Caco-2 (cell line): ENCODE results near the gene DNM1L. TPM values are rescaled to one million over a fixed set of nuclear protein-coding genes. Genes with fewer than 3 reads are reported as not detected.

Experiments
- Bru-seq: library from RNA; stranded (reverse); fragments of 400-500 nt; gene quantifications from one replicate; lab custom pipeline; 2021; lab: Mats Ljungman, UMichigan
- BruChase-seq, 2 experiments: library from RNA; stranded (reverse); fragments of 400-500 nt; gene quantifications; one replicate each; lab custom pipeline; 2021; lab: Mats Ljungman, UMichigan
- BruUV-seq: library from RNA; stranded (reverse); fragments of 400-500 nt; replicated peaks from 2 replicates; lab custom pipeline; 2021; lab: Mats Ljungman, UMichigan
- CTCF ChIA-PET: fragments of 300-600 bp; sonication (Branson Sonifier 250); formaldehyde crosslinking; loops from one replicate; lab custom pipeline; 2022; ENCODE audit warnings: antibody characterized with exemption; lab: Charles Lee
- POLR2A ChIA-PET: fragments of 300-600 bp; sonication (Branson Sonifier 250); formaldehyde crosslinking; loops from one replicate; lab custom pipeline; 2022; ENCODE audit warnings: antibody characterized with exemption; lab: Charles Lee
- DNase-seq, 2 experiments: peaks; one replicate each; pipeline versions ENCODE4 v3.0.0 to v3.0.0-alpha.2; 2020 to 2022
- H3K27me3 ChIP-seq: replicated peaks from 2 replicates; pipeline ENCODE4 v1.6.0; 2011; ENCODE audit warnings: low read length; ENCODE audit not compliant: control insufficient read depth, insufficient read depth
- H3K36me3 ChIP-seq: 2 replicates; pipeline ENCODE4 v1.5.1; 2011; ENCODE audit warnings: low read length; ENCODE audit not compliant: control insufficient read depth, insufficient read depth
- H3K4me1 ChIP-seq: fragments of 250-450 bp; sonication (Bioruptor Pico); 2 replicates; pipeline ENCODE4 v1.5.1; 2020; ENCODE audit warnings: mild to moderate bottlenecking
- H3K4me3 ChIP-seq: 2 replicates; pipeline ENCODE4 v1.5.1; 2011; ENCODE audit warnings: low read depth, mild to moderate bottlenecking, control low read depth, low read length
- H3K9me3 ChIP-seq: fragments of 250-450 bp; sonication (Bioruptor Pico); 2 replicates; pipeline ENCODE4 v1.5.1; 2020; ENCODE audit warnings: mild to moderate bottlenecking, moderate library complexity
- H3K27ac Mint-ChIP-seq: one replicate; pipeline ENCODE4 v1.8.0; 2022; ENCODE audit warnings: mixed read lengths; ENCODE audit not compliant: unreplicated experiment
- H3K27me3 Mint-ChIP-seq: one replicate; pipeline ENCODE4 v1.8.0; 2022; ENCODE audit warnings: mixed read lengths; ENCODE audit not compliant: insufficient read depth, unreplicated experiment
- H3K36me3 Mint-ChIP-seq: one replicate; pipeline ENCODE4 v1.8.0; 2022; ENCODE audit warnings: mild to moderate bottlenecking, mixed read lengths; ENCODE audit not compliant: insufficient read depth, unreplicated experiment
- H3K4me1 Mint-ChIP-seq: one replicate; pipeline ENCODE4 v1.8.0; 2022; ENCODE audit warnings: low read depth, mixed read lengths; ENCODE audit not compliant: unreplicated experiment
- H3K4me3 Mint-ChIP-seq: one replicate; pipeline ENCODE4 v1.8.0; 2022; ENCODE audit warnings: mild to moderate bottlenecking, moderate library complexity, mixed read lengths; ENCODE audit not compliant: unreplicated experiment
- H3K9me3 Mint-ChIP-seq: one replicate; pipeline ENCODE4 v1.8.0; 2022; ENCODE audit warnings: mixed read lengths; ENCODE audit not compliant: unreplicated experiment
- intact Hi-C: fragments of 100-400 bp; cut with micrococcal nuclease; formaldehyde crosslinking; loops from one replicate; pipeline ENCODE4 v1.10.0; 2022; ENCODE audit not compliant: unreplicated experiment
- long read RNA-seq: library from polyadenylated mRNA; stranded (forward); transcript quantifications from one replicate; pipeline ENCODE4 v2.0.0, GENCODE V29; 2022
- total RNA-seq: library from RNA; stranded (reverse); gene quantifications from 2 replicates; pipeline ENCODE4 v1.2.3, GENCODE V29; 2022
- TF ChIP-seq, protein P1 (sequence below), 2 experiments: fragments of 200-600 bp in 1 of 2; IDR thresholded peaks; 1 replicate in 1 of 2; 2 replicates in 1 of 2; pipeline versions ENCODE4 v1.5.1 to v1.8.0; 2011 to 2022; ENCODE audit warnings: antibody characterized with exemption in 1 of 2, control low read depth in 1 of 2, inconsistent platforms in 1 of 2, low read depth in 1 of 2, low read length in 1 of 2, mild to moderate bottlenecking in 1 of 2, moderate library complexity in 1 of 2; ENCODE audit not compliant: insufficient read depth in 1 of 2, severe bottlenecking in 1 of 2, unreplicated experiment in 1 of 2

DNM1L gene
- total RNA-seq (136 and 137 TPM in 2 replicates), Bru-seq, nascent RNA (percentile 91 among the genes with signal in this experiment), BruChase-seq, experiment 1, labeled RNA remaining after a 2-hour chase (percentile 91 among the genes with signal in this experiment), BruChase-seq, experiment 2, labeled RNA remaining after a 6-hour chase (percentile 92 among the genes with signal in this experiment)
- long read RNA-seq, full-length matches to known transcripts = 80 of 110 reads
- long read RNA-seq, partial matches to known transcripts = 10 of 110 reads
- long read RNA-seq, other reads (novel, unspliced or antisense) = 20 of 110 reads

DNA sequence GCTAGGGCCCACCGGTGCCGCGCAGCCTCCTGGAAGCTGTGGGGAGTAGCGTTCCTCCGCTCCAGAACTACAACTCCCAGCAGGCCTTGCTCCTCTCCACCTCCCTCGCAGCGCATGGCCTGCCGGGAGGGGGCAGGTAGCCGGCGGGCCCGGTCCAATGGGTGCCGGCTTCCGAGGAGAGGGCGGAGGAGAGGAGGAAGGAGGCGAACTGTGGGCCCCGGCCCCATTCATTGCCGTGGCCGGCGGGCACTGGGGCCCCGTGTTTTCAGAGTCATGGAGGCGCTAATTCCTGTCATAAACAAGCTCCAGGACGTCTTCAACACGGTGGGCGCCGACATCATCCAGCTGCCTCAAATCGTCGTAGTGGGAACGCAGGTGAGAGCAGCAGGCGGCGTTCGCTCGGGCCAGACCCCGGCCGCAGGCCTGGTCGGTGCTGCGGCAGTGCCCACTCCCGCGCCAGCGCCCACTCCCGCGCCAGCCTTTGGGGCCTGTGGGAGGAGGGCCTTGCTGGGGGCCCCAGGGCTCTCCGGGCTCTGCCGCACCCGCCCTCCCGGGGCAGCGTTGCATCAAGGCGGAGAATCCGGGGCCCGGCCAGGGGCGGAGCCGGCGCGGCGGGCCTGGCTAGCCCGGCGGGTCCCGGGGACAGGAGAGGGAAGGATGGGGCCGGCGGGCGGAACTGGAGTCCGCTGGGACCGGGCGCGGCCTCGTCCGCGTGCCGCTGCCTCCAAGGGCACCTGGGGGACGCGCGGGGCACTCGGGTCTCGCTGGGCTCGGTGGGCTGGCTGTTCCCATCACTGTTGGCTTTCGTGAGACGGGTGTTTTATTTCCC lies at the start of gene DNM1L:
DNM1L (plus strand) TSS at position 211 of the 829 bp plus-strand sequence; CDS start at position 274, 63 bp downstream.
- no peaks in the 10 kb centered on the region for H3K27me3 ChIP-seq
- no peaks in the 10 kb centered on the region for H3K9me3 Mint-ChIP-seq
- peaks cover 38% of the 10 kb centered on the region for H3K36me3 Mint-ChIP-seq
- H3K9me3 ChIP-seq = no peaks in the 10 kb centered on the region
- intact Hi-C loops = loop anchor here (1.0 to 10.0 kb wide), 6 partner anchors 76 to 1345 kb away; partner anchors contain the start of genes ALG10, BICD1, ETFBKMT and FGD4
- no peaks in the 10 kb centered on the region for H3K27me3 Mint-ChIP-seq
- ChIA-PET POLR2A (interaction anchor here (0.5 to 0.7 kb wide), 4 partner anchors 11 to 233 kb away, joined by 3 to 5 read pairs (median 4); partner anchors contain the start of gene YARS2), CTCF (interaction anchor here (0.6 to 1.2 kb wide), 3 partner anchors 76 to 1301 kb away, joined by 3 to 4 read pairs (median 3); partner anchors contain the start of gene YARS2)
- peaks cover 22% of the 10 kb centered on the region for H3K4me1 ChIP-seq
- TF ChIP-seq, protein P1, sequence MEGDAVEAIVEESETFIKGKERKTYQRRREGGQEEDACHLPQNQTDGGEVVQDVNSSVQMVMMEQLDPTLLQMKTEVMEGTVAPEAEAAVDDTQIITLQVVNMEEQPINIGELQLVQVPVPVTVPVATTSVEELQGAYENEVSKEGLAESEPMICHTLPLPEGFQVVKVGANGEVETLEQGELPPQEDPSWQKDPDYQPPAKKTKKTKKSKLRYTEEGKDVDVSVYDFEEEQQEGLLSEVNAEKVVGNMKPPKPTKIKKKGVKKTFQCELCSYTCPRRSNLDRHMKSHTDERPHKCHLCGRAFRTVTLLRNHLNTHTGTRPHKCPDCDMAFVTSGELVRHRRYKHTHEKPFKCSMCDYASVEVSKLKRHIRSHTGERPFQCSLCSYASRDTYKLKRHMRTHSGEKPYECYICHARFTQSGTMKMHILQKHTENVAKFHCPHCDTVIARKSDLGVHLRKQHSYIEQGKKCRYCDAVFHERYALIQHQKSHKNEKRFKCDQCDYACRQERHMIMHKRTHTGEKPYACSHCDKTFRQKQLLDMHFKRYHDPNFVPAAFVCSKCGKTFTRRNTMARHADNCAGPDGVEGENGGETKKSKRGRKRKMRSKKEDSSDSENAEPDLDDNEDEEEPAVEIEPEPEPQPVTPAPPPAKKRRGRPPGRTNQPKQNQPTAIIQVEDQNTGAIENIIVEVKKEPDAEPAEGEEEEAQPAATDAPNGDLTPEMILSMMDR (IDR thresholded peaks at IDR 0.05; ENCODE audit: insufficient read depth in 1 of 2, low read depth in 1 of 2, low read length in 1 of 2, severe bottlenecking in 1 of 2, unreplicated experiment in 1 of 2) = peak in 1 of 2 experiments; percentile 18
- no peaks in the 10 kb centered on the region for H3K36me3 ChIP-seq
- BruUV-seq = no TSS peak
- DNase-seq = peak; percentile 99
- H3K27ac Mint-ChIP-seq = peak within 1 kb of the TSS; percentile 95
- H3K4me3 ChIP-seq = peak within 1 kb of the TSS; percentile 86
- peak within 1 kb of the TSS; percentile 97 for H3K4me3 Mint-ChIP-seq
- peaks cover 19% of the 10 kb centered on the region for H3K4me1 Mint-ChIP-seq

DNA sequence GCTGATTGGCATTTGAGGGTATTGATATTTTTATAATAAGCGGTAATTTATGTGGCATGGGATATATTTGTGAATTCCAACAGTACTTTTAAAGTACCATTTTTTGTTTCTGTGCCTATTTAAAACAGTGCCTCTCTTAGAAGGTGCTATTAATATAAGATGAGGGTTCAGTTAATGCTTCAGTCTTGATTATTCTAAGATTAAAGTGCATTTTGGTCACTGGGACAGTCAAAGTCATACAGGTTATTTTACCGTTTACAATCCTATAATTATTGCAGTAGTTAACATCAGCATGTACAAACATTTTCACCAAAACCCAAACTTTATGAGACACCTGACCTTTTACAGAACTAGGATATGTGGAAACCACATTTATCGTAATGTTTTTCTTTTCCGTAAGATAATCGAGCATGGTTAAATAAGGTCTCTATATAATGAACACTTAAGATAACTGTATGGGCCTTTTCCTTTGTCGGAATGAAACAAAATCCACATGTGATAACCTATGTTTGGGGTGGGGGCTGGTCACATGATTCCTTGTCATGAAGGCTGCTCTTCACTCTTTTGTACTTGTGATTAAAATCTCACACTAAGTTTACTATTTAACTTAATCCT lies 37.7 kb upstream of the DNM1L start:
- peaks cover 4% of the 10 kb centered on the region for H3K36me3 ChIP-seq
- H3K27ac Mint-ChIP-seq = no peak overlapping the region
- CTCF ChIA-PET = interaction anchor here (0.7 kb wide), 1 partner anchor 16 kb away, joined by 4 read pairs; no protein-coding TSS in a partner anchor
- POLR2A ChIA-PET = no interaction called here
- H3K4me1 Mint-ChIP-seq = peaks cover 8% of the 10 kb centered on the region
- no peak overlapping the region for H3K4me3 ChIP-seq
- TF ChIP-seq, protein P1 (IDR thresholded peaks at IDR 0.05; ENCODE audit: insufficient read depth in 1 of 2, low read depth in 1 of 2, low read length in 1 of 2, severe bottlenecking in 1 of 2, unreplicated experiment in 1 of 2) = no peak
- H3K36me3 Mint-ChIP-seq = peaks cover 58% of the 10 kb centered on the region
- intact Hi-C loops = no loop called here
- H3K9me3 Mint-ChIP-seq = no peaks in the 10 kb centered on the region
- no peaks in the 10 kb centered on the region for H3K27me3 Mint-ChIP-seq
- H3K27me3 ChIP-seq = no peaks in the 10 kb centered on the region
- no peaks in the 10 kb centered on the region for H3K9me3 ChIP-seq
- BruUV-seq = no TSS peak
- no peak for DNase-seq
- H3K4me3 Mint-ChIP-seq = no peak overlapping the region
- H3K4me1 ChIP-seq = no peaks in the 10 kb centered on the region

DNA sequence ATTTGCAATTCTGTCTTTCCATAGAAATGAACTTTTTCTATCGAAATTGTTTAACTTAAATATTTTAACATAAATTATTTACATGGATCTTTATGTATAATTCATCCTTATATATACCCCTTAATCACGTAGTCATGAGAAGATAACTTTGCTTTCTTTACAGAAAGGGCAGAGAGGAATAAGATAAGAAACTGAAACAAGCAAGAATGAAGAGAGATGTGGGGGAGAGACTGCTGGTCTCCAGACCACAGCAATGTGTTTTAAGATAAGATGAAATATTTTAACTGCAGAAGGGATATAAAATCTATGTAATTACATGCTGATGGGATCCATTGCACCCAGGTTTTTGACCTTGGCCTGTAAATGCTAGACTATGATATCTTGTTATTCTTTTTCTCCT lies 34.7 kb upstream of the DNM1L start:
- Histone ChIP-seq H3K27me3 (no peaks in the 10 kb centered on the region), H3K9me3 (no peaks in the 10 kb centered on the region), H3K4me3 (no peak overlapping the region), H3K4me1 (no peaks in the 10 kb centered on the region), H3K36me3 (peaks cover 3% of the 10 kb centered on the region)
- H3K36me3 Mint-ChIP-seq = peaks cover 42% of the 10 kb centered on the region
- no peaks in the 10 kb centered on the region for H3K9me3 Mint-ChIP-seq
- intact Hi-C loops = no loop called here
- no peak overlapping the region for H3K4me3 Mint-ChIP-seq
- H3K4me1 Mint-ChIP-seq = peaks cover 16% of the 10 kb centered on the region
- DNase-seq = no peak
- no TSS peak for BruUV-seq
- ChIA-PET CTCF (no interaction called here), POLR2A (no interaction called here)
- no peaks in the 10 kb centered on the region for H3K27me3 Mint-ChIP-seq
- no peak overlapping the region for H3K27ac Mint-ChIP-seq
- TF ChIP-seq, protein P1 (IDR thresholded peaks at IDR 0.05; ENCODE audit: insufficient read depth in 1 of 2, low read depth in 1 of 2, low read length in 1 of 2, severe bottlenecking in 1 of 2, unreplicated experiment in 1 of 2) = no peak
